ENCODE measurements around the gene DAP. TPM values are rescaled to one million over a fixed set of nuclear protein-coding genes. Genes with fewer than 3 reads are reported as not detected.
A peak's percentile ranks its signal among the peaks of the same experiment; 100 is the strongest.
"Not testable (repeated sequence)": the region's sequence is repeated elsewhere in the genome, so short reads cannot be mapped to it uniquely, and the experiment has no call there.

DAP gene
- polyA plus RNA-seq, 1 experiment: 117 TPM

DNA sequence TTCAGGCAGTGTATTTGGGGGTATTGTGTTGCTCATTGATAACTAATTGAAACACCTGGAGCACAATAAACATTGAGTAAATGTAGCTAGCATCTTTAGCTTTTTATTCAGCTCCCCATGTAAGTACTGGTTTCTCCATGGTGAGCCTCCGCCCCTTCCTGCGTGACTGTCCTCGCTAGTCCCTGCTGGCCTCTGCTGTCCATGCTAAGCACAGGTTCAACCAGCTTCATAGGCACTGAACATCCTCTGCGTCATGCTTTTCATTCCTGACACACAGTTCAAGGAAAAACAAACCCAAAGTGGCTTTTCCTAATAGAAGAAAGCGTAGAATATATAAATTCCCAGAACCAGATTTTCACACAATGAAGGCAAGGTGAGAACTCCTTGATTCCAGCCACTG is 27.3 kb upstream of the DAP start:
- Histone ChIP-seq H3K27ac (ENCODE audit: low read depth, low read length) (peak overlapping the region; percentile 67), H3K9me3 (ENCODE audit: control insufficient read depth, insufficient read depth, low read length) (no peaks in the 10 kb centered on the region), H3K27me3 (ENCODE audit: control insufficient read depth, insufficient read depth, low read length) (no peaks in the 10 kb centered on the region), H3K4me3 (ENCODE audit: low read depth, low read length) (no peak overlapping the region)
- DNase-seq (ENCODE audit: low read depth, low spot score): no peak
- CTCF ChIA-PET: interaction anchor here (1.2 kb wide), 1 partner anchor 69 kb away, joined by 5 read pairs; no protein-coding TSS in a partner anchor
- TF ChIP-seq, protein P1, sequence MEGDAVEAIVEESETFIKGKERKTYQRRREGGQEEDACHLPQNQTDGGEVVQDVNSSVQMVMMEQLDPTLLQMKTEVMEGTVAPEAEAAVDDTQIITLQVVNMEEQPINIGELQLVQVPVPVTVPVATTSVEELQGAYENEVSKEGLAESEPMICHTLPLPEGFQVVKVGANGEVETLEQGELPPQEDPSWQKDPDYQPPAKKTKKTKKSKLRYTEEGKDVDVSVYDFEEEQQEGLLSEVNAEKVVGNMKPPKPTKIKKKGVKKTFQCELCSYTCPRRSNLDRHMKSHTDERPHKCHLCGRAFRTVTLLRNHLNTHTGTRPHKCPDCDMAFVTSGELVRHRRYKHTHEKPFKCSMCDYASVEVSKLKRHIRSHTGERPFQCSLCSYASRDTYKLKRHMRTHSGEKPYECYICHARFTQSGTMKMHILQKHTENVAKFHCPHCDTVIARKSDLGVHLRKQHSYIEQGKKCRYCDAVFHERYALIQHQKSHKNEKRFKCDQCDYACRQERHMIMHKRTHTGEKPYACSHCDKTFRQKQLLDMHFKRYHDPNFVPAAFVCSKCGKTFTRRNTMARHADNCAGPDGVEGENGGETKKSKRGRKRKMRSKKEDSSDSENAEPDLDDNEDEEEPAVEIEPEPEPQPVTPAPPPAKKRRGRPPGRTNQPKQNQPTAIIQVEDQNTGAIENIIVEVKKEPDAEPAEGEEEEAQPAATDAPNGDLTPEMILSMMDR (IDR thresholded peaks at IDR 0.05; ENCODE audit: low read depth, low read length): no peak
- POLR2A ChIA-PET: no interaction called here

DNA sequence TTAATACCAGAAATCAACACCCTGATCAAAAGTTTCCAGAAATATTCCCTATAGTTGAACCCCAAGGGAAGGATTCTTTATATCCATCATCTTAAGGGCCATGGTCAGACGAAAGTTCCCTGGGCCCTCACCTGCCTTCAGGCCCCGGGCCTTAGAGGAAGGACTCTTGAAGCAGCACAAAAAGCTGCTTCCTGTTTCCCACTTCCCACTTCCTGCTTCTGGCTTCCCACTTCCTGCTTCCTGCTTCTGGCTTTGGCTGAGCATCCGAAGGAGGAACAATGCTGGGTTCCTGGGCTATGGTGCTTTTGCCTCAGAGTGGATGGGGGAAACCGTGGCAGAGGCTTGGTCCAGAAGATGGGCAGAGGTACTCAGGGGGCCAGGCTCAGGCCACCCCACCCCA is 25.8 kb upstream of the DAP start:
- no peaks in the 10 kb centered on the region for H3K9me3 ChIP-seq (ENCODE audit: control insufficient read depth, insufficient read depth, low read length)
- no peak overlapping the region for H3K4me3 ChIP-seq (ENCODE audit: low read depth, low read length)
- TF ChIP-seq, protein P1 (IDR thresholded peaks at IDR 0.05; ENCODE audit: low read depth, low read length): no peak
- H3K27ac ChIP-seq (ENCODE audit: low read depth, low read length): no peak overlapping the region
- ChIA-PET CTCF (no interaction called here), POLR2A (no interaction called here)
- no peak for DNase-seq (ENCODE audit: low read depth, low spot score)
- no peaks in the 10 kb centered on the region for H3K27me3 ChIP-seq (ENCODE audit: control insufficient read depth, insufficient read depth, low read length)

DNA sequence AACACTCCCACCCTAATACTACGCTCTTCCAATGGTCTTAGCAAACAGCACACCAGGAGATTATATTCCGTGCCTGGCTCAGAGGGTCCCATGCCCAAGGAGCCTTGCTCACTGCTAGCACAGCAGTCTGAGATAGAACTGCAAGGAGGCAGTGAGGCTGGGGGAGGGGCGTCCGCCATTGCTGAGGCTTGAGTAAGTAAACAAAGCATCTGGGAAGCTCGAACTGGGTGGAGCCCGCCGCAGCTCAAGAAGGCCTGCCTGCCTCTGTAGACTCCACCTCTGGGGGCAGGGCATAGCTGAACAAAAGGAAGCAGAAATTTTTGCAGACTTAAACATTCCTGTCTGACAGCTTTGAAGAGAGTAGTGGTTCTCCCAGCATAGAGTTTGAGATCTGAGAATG is 19.2 kb upstream of the DAP start:
- CTCF ChIA-PET, POLR2A ChIA-PET: not testable (repeated sequence)

DNA sequence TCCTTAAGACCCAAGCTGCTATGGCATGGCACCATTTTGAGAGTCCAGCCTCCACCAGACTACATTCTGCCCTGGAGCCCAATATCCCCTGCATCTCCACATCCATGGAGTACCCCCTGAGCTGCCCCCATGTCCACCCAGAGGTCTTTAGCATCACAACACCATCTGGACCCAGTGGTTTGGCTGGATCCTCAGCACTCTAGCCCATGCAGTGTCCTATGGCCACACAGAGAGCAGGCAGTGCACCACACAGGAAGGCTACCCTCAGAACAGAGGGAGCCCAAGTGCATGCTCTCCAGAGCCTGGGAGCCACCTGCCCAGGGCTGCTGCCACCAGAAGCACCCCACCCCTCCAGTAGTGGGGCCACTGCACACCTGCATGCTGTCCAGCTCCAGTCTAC is 18.6 kb upstream of the DAP start:
- ChIA-PET CTCF (no interaction called here), POLR2A (no interaction called here)
- H3K27me3 ChIP-seq (ENCODE audit: control insufficient read depth, insufficient read depth, low read length): no peaks in the 10 kb centered on the region
- H3K9me3 ChIP-seq (ENCODE audit: control insufficient read depth, insufficient read depth, low read length): no peaks in the 10 kb centered on the region
- H3K27ac ChIP-seq (ENCODE audit: low read depth, low read length): no peak overlapping the region
- TF ChIP-seq, protein P1 (IDR thresholded peaks at IDR 0.05; ENCODE audit: low read depth, low read length): no peak
- H3K4me3 ChIP-seq (ENCODE audit: low read depth, low read length): no peak overlapping the region
- no peak for DNase-seq (ENCODE audit: low read depth, low spot score)

More for the DNA sequence above, 19.2 kb upstream of the DAP start:
- H3K4me3 ChIP-seq (ENCODE audit: low read depth, low read length); H3K9me3 ChIP-seq (ENCODE audit: control insufficient read depth, insufficient read depth, low read length); H3K27ac ChIP-seq (ENCODE audit: low read depth, low read length); H3K27me3 ChIP-seq (ENCODE audit: control insufficient read depth, insufficient read depth, low read length); DNase-seq (ENCODE audit: low read depth, low spot score): not testable (repeated sequence)

DNA sequence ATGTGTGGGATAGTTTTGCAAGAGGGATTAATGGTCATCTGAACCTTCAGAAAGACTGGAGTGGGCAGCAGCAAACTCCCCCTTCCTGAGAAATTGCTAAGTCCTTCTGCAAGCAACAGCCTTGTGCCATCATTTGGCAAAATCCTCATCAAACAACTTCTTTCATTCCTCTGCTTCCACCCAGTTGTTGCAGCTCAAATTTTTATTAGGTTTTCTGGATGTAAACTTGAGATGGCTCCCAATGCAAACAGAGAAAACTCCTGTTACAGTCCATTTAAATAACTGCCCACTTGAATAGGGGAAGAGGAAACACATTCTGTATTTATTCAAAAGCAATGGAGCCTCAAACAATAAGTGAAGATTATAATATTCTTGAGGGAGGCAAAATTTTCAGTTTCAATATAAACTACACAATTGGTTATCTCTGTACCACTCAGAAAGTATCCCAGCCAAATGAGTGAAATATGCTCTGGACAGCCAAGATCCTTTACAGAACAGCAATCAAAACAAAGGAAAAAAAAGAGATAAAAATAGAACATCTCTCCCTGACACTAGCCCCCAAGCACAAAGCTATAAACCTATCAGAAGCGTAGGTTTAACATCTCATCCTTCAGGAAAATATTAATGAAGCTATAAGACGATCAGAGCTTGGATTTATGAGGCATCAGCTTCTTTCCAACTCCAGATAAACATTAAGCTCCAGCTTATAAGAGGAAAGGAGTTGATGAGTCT is 17.3 kb upstream of the DAP start:
- DNase-seq (ENCODE audit: low read depth, low spot score): no peak
- H3K9me3 ChIP-seq (ENCODE audit: control insufficient read depth, insufficient read depth, low read length): no peaks in the 10 kb centered on the region
- POLR2A ChIA-PET: no interaction called here
- no peak overlapping the region for H3K4me3 ChIP-seq (ENCODE audit: low read depth, low read length)
- CTCF ChIA-PET: interaction anchor here (0.9 to 1.4 kb wide), 2 partner anchors 79 to 86 kb away, joined by 4 to 6 read pairs; no protein-coding TSS in a partner anchor
- H3K27me3 ChIP-seq (ENCODE audit: control insufficient read depth, insufficient read depth, low read length): no peaks in the 10 kb centered on the region
- TF ChIP-seq, protein P1 (IDR thresholded peaks at IDR 0.05; ENCODE audit: low read depth, low read length): no peak
- no peak overlapping the region for H3K27ac ChIP-seq (ENCODE audit: low read depth, low read length)

All from AG04450 (cell line).